Measurements from ENCODE around the gene ARSG.

DNA sequence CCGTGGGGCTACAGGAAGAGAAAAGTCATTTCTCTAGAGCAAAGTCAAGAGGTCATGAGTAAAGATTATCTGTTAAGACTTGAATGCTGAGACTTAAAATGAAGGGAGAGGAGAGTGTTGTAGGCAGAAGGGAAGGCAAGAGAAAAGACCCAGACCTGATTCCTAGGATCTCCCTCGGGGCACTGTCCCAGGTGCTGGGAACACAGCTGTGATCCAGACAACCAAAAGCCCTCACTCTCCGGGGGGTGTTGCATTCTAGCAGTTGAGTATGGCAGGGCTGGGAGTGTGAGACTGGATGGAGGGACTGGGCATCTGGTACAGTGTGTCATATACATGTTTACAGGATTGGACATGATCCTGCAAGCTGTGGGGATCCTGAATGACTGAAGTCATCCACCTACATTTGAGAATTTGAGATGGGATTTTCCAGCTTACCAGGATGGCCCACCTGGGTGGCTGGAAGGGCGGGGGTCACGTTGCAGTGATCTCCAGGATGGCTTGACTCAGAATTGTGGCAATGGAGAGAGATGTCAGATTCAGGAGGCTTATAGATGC lies 29.1 kb downstream of the ARSG start:
- TF ChIP-seq POLR2A (IDR thresholded peaks at IDR 0.05; ENCODE audit: low read depth, low read length) (no peak), SP1 (IDR thresholded peaks at IDR 0.05; ENCODE audit: low read depth, low read length) (no peak), RAD21 (IDR thresholded peaks at IDR 0.05; ENCODE audit: insufficient read depth, low read depth, low read length) (no peak), POLR2AphosphoS5 (IDR thresholded peaks at IDR 0.05; ENCODE audit: low read length) (no peak), NRF1 (conservative IDR thresholded peaks at IDR 0.05; ENCODE audit: low read depth, low read length) (no peak), SMC3 (IDR thresholded peaks at IDR 0.05; ENCODE audit: borderline replicate concordance, low read length) (no peak), CHD2 (IDR thresholded peaks at IDR 0.05; ENCODE audit: borderline replicate concordance, low read depth, low read length) (no peak)
- TF ChIP-seq, protein P1, sequence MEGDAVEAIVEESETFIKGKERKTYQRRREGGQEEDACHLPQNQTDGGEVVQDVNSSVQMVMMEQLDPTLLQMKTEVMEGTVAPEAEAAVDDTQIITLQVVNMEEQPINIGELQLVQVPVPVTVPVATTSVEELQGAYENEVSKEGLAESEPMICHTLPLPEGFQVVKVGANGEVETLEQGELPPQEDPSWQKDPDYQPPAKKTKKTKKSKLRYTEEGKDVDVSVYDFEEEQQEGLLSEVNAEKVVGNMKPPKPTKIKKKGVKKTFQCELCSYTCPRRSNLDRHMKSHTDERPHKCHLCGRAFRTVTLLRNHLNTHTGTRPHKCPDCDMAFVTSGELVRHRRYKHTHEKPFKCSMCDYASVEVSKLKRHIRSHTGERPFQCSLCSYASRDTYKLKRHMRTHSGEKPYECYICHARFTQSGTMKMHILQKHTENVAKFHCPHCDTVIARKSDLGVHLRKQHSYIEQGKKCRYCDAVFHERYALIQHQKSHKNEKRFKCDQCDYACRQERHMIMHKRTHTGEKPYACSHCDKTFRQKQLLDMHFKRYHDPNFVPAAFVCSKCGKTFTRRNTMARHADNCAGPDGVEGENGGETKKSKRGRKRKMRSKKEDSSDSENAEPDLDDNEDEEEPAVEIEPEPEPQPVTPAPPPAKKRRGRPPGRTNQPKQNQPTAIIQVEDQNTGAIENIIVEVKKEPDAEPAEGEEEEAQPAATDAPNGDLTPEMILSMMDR (IDR thresholded peaks at IDR 0.05 in 2 of 3, conservative IDR thresholded peaks at IDR 0.05 in 1 of 3; ENCODE audit: control insufficient read depth in 2 of 3, extremely low read depth in 1 of 3, insufficient read depth in 1 of 3, low read depth in 3 of 3, low read length in 3 of 3) = no peak
- TF ChIP-seq, protein P2, sequence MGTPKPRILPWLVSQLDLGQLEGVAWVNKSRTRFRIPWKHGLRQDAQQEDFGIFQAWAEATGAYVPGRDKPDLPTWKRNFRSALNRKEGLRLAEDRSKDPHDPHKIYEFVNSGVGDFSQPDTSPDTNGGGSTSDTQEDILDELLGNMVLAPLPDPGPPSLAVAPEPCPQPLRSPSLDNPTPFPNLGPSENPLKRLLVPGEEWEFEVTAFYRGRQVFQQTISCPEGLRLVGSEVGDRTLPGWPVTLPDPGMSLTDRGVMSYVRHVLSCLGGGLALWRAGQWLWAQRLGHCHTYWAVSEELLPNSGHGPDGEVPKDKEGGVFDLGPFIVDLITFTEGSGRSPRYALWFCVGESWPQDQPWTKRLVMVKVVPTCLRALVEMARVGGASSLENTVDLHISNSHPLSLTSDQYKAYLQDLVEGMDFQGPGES (IDR thresholded peaks at IDR 0.05) = no peak
- TF ChIP-seq, protein P3, sequence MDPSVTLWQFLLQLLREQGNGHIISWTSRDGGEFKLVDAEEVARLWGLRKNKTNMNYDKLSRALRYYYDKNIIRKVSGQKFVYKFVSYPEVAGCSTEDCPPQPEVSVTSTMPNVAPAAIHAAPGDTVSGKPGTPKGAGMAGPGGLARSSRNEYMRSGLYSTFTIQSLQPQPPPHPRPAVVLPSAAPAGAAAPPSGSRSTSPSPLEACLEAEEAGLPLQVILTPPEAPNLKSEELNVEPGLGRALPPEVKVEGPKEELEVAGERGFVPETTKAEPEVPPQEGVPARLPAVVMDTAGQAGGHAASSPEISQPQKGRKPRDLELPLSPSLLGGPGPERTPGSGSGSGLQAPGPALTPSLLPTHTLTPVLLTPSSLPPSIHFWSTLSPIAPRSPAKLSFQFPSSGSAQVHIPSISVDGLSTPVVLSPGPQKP (IDR thresholded peaks at IDR 0.05; ENCODE audit: low read depth, low read length) = no peak
- TF ChIP-seq, protein P4, sequence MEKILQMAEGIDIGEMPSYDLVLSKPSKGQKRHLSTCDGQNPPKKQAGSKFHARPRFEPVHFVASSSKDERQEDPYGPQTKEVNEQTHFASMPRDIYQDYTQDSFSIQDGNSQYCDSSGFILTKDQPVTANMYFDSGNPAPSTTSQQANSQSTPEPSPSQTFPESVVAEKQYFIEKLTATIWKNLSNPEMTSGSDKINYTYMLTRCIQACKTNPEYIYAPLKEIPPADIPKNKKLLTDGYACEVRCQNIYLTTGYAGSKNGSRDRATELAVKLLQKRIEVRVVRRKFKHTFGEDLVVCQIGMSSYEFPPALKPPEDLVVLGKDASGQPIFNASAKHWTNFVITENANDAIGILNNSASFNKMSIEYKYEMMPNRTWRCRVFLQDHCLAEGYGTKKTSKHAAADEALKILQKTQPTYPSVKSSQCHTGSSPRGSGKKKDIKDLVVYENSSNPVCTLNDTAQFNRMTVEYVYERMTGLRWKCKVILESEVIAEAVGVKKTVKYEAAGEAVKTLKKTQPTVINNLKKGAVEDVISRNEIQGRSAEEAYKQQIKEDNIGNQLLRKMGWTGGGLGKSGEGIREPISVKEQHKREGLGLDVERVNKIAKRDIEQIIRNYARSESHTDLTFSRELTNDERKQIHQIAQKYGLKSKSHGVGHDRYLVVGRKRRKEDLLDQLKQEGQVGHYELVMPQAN (conservative IDR thresholded peaks at IDR 0.05) = no peak
- TF ChIP-seq, protein P5, sequence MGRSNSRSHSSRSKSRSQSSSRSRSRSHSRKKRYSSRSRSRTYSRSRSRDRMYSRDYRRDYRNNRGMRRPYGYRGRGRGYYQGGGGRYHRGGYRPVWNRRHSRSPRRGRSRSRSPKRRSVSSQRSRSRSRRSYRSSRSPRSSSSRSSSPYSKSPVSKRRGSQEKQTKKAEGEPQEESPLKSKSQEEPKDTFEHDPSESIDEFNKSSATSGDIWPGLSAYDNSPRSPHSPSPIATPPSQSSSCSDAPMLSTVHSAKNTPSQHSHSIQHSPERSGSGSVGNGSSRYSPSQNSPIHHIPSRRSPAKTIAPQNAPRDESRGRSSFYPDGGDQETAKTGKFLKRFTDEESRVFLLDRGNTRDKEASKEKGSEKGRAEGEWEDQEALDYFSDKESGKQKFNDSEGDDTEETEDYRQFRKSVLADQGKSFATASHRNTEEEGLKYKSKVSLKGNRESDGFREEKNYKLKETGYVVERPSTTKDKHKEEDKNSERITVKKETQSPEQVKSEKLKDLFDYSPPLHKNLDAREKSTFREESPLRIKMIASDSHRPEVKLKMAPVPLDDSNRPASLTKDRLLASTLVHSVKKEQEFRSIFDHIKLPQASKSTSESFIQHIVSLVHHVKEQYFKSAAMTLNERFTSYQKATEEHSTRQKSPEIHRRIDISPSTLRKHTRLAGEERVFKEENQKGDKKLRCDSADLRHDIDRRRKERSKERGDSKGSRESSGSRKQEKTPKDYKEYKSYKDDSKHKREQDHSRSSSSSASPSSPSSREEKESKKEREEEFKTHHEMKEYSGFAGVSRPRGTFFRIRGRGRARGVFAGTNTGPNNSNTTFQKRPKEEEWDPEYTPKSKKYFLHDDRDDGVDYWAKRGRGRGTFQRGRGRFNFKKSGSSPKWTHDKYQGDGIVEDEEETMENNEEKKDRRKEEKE (IDR thresholded peaks at IDR 0.05) = no peak
